ENCODE data around the gene EPB41L3.

DNA sequence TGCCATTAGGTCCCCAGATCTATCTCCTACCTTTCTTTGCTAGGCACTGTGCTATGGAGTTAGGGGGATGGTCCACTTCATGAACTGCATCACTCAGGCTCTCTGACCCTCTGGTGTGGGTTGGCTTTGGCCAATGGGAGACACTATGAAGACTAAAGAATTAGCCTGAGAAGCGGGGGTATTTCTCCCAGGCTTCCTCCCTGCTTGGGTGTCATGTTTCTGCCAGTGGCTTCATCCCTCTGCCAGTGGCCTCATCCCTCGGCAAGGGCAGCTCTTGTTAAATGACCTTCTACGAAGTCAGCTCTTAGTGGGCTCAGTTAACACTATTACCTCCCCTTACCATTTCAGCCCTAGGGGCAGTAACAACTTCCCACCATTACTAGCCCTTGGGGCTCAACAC is 41.9 kb upstream of the EPB41L3 start:
- TF ChIP-seq, protein P1, sequence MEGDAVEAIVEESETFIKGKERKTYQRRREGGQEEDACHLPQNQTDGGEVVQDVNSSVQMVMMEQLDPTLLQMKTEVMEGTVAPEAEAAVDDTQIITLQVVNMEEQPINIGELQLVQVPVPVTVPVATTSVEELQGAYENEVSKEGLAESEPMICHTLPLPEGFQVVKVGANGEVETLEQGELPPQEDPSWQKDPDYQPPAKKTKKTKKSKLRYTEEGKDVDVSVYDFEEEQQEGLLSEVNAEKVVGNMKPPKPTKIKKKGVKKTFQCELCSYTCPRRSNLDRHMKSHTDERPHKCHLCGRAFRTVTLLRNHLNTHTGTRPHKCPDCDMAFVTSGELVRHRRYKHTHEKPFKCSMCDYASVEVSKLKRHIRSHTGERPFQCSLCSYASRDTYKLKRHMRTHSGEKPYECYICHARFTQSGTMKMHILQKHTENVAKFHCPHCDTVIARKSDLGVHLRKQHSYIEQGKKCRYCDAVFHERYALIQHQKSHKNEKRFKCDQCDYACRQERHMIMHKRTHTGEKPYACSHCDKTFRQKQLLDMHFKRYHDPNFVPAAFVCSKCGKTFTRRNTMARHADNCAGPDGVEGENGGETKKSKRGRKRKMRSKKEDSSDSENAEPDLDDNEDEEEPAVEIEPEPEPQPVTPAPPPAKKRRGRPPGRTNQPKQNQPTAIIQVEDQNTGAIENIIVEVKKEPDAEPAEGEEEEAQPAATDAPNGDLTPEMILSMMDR (IDR thresholded peaks at IDR 0.05) = no peak
- no peak for TF ChIP-seq ZFX (IDR thresholded peaks at IDR 0.05; ENCODE audit: borderline replicate concordance)

All from 22Rv1 (cell line).